ENCODE data around the gene BICD2. TPM values are rescaled to one million over a fixed set of nuclear protein-coding genes. Genes with fewer than 3 reads are reported as not detected.
"Not testable (repeated sequence)": the region's sequence is repeated elsewhere in the genome, so short reads cannot be mapped to it uniquely, and the experiment has no call there.

The BICD2 gene
- 25.8 and 26.2 TPM in 2 replicates for total RNA-seq

DNA sequence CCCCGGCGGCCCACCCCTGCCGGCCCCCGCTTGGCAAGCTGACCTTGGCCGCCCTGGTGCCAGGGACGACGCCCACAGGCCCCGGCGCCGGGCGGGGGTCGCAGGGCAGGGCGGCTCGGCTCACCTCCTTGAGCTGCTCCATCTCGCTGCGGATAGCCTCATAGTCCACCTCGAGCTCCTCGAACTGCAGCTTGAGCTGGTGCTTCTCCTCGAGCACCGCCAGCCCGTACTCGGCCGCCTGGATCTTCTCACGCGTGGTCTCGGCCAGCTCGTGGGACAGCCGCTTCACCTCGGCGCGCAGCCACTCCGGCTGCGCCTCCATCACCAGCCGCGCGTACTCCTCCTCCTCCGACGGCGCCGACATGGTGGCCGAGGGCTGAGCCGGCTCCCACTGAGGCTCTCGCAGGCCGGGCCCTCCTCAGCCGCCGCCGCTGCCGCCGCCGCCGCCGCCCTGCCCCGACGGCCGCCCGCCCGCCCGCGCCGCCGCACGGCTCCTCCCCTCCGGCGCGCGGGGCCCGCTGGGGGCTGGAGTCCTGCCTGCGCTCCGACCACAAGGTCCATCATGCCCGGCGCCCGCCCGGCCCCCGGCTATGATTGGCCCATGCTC lies at the start of gene BICD2:
Gene BICD2, minus strand, starts transcription at position 453 of the 607 bp plus-strand sequence. Its CDS starts 89 bp downstream, at position 364.
- no peak for DNase-seq
- H3K27ac Mint-ChIP-seq, result peak within 1 kb of the TSS; percentile 91
- intact Hi-C loops (cut with micrococcal nuclease), result loop anchor here (2.0 to 5.0 kb wide), 3 partner anchors 47 to 802 kb away; partner anchors contain the start of gene CARD19

DNA sequence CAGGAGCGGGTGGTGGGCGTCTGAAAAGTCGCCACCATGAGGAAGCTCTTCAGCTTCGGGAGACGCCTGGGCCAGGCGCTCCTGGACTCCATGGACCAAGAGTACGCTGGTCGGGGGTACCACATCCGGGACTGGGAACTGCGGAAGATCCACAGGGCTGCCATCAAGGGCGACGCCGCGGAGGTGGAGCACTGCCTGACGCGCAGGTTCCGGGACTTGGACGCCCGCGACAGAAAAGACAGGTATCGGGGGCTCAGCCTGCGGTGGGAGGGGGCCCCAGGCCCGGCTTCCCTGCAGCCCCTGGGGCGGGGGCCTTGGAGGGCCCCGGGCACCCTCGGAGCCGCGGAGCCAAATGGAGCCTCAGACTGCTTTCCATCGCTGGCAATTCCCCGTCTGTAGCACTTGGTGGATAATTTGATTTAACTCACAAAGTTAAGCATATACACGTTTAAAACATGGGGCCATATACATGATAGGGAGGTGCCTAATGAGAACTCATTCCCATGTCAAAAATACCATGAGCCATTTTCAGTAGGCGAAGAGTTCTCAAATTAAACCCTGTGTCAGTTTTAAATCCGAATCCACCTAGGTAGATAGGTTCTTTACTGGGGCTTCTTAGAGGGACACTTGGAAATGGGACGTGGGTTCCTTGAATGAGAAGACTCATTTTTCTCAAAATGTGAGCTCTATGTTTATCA lies 45.1 kb upstream of the BICD2 start:
- Mint-ChIP-seq H3K4me3 (peak overlapping the region; percentile 92), H3K4me1 (peaks cover 14% of the 10 kb centered on the region), H3K27me3 (peaks cover 66% of the 10 kb centered on the region)
- intact Hi-C loops (cut with micrococcal nuclease), result loop anchor here (5.0 to 10.0 kb wide), 2 partner anchors 145 to 1153 kb away; no protein-coding TSS in a partner anchor
- H3K9me3 Mint-ChIP-seq; H3K27ac Mint-ChIP-seq; H3K36me3 Mint-ChIP-seq (ENCODE audit: low read depth): not testable (repeated sequence)
- DNase-seq, result peak; percentile 62

More for the DNA sequence above, at the start of gene BICD2:
- Mint-ChIP-seq H3K36me3 (ENCODE audit: low read depth) (no peaks in the 10 kb centered on the region), H3K4me3 (peak within 1 kb of the TSS; percentile 94), H3K4me1 (peaks cover 39% of the 10 kb centered on the region), H3K27me3 (peaks cover 3% of the 10 kb centered on the region), H3K9me3 (no peaks in the 10 kb centered on the region)

- peak overlapping the region; percentile 92 for H3K4me3 Mint-ChIP-seq
Measured at GRCh38 chr9:92808726-92809451, 44.3 kb upstream of the BICD2 start.

GRCh38 chr9:92807757-92808725 lies 43.4 kb upstream of the BICD2 start:
- Mint-ChIP-seq H3K9me3 (no peaks in the 10 kb centered on the region), H3K27me3 (peaks cover 53% of the 10 kb centered on the region), H3K36me3 (ENCODE audit: low read depth) (no peaks in the 10 kb centered on the region), H3K27ac (no peak overlapping the region), H3K4me1 (peaks cover 13% of the 10 kb centered on the region), H3K4me3 (peak overlapping the region; percentile 43)
- intact Hi-C loops (cut with micrococcal nuclease), result loop anchor here (5.0 to 10.0 kb wide), 2 partner anchors 147 to 1154 kb away; no protein-coding TSS in a partner anchor
- DNase-seq, result peak; percentile 76

More at GRCh38 chr9:92808726-92809451, 44.3 kb upstream of the BICD2 start:
- intact Hi-C loops (cut with micrococcal nuclease), result loop anchor here (5.0 to 10.0 kb wide), 2 partner anchors 146 to 1153 kb away; no protein-coding TSS in a partner anchor
- Mint-ChIP-seq H3K9me3 (no peaks in the 10 kb centered on the region), H3K27ac (peak overlapping the region; percentile 59), H3K4me1 (peaks cover 13% of the 10 kb centered on the region), H3K27me3 (peaks cover 60% of the 10 kb centered on the region), H3K36me3 (ENCODE audit: low read depth) (no peaks in the 10 kb centered on the region)
- DNase-seq, result peak; percentile 89

DNA sequence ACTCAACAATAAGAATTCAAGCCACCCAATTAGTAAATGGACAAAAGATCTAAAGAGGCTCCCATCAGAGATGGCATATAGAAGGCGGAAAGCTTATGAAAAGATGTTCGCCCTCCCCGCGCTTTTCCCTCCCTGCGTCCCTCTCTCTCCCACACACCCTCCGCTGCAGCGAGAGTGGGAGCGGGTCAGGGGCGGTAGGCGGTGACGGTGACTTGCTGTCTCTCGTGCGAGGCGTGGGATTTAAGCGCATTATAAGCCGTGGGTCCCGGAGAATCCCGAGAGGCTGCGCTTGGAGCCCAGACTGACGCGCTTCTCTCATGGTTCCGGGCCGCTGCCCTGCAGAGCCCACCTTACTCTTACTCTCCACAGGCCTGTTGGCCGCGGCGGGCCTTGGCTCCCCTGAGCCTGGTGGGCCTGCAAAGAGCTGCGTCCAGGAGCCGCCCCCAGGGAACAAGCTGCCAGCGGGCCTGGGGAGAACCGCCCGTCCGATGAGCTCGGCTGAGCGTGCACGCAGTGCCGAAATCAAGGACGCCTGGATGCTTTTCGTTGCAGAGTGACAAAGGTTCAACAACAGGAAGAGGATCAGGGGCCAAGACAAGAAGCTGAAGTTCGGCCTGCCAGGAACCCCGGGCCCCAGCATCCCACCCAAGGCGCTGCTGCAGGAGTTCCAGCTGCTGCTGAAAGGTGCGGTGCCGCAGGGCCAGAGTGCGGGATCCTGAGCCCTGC lies 42.6 kb upstream of the BICD2 start:
- intact Hi-C loops (cut with micrococcal nuclease), result loop anchor here (5.0 to 10.0 kb wide), 2 partner anchors 148 to 1155 kb away; no protein-coding TSS in a partner anchor

GRCh38 chr9:92804727-92805126 lies 40.1 kb upstream of the BICD2 start:
- intact Hi-C loops (cut with micrococcal nuclease), result loop anchor here (5.0 to 10.0 kb wide), 2 partner anchors 150 to 1158 kb away; no protein-coding TSS in a partner anchor
- Mint-ChIP-seq H3K9me3 (no peaks in the 10 kb centered on the region), H3K4me1 (peaks cover 17% of the 10 kb centered on the region), H3K4me3 (no peak overlapping the region), H3K36me3 (ENCODE audit: low read depth) (no peaks in the 10 kb centered on the region), H3K27me3 (peaks cover 37% of the 10 kb centered on the region), H3K27ac (no peak overlapping the region)
- peak; percentile 39 for DNase-seq

More for the DNA sequence above, 42.6 kb upstream of the BICD2 start:
- H3K36me3 Mint-ChIP-seq (ENCODE audit: low read depth), result no peaks in the 10 kb centered on the region
- H3K27me3 Mint-ChIP-seq, result peaks cover 50% of the 10 kb centered on the region
- peaks cover 13% of the 10 kb centered on the region for H3K4me1 Mint-ChIP-seq
- peak; percentile 66 for DNase-seq
- peak overlapping the region; percentile 24 for H3K4me3 Mint-ChIP-seq
- H3K9me3 Mint-ChIP-seq, result no peaks in the 10 kb centered on the region
- no peak overlapping the region for H3K27ac Mint-ChIP-seq

DNA sequence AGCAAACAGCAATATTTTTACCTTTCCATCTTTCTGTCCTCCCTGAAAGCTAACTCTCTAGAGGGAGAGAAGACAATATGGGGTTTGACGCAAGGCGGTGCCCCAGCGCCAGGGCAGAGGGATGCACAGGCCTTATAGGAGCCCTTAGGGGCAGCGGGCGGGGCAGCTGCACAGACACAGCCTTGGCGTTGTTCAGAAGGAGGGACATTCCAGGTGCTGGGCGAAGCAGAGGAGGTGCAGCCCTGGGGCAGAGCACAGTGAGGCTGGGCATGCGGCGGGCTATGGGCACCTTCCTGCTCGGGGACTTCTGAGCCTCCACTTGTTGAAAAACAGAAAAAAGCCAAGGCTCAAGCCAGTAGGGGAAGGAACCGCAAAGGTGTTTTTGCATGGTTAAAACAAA lies 33.7 kb upstream of the BICD2 start:
- Mint-ChIP-seq H3K4me1 (peaks cover 8% of the 10 kb centered on the region), H3K4me3 (no peak overlapping the region), H3K27me3 (peaks cover 39% of the 10 kb centered on the region), H3K27ac (no peak overlapping the region), H3K9me3 (no peaks in the 10 kb centered on the region), H3K36me3 (ENCODE audit: low read depth) (no peaks in the 10 kb centered on the region)
- DNase-seq, result no peak
- intact Hi-C loops (cut with micrococcal nuclease), result no loop called here

- intact Hi-C loops (cut with micrococcal nuclease); H3K4me1 Mint-ChIP-seq; H3K4me3 Mint-ChIP-seq; H3K9me3 Mint-ChIP-seq; H3K36me3 Mint-ChIP-seq (ENCODE audit: low read depth); H3K27ac Mint-ChIP-seq; DNase-seq: not testable (repeated sequence)
- H3K27me3 Mint-ChIP-seq, result peaks cover 35% of the 10 kb centered on the region
Measured at GRCh38 chr9:92796337-92796804, 31.7 kb upstream of the BICD2 start.

DNA sequence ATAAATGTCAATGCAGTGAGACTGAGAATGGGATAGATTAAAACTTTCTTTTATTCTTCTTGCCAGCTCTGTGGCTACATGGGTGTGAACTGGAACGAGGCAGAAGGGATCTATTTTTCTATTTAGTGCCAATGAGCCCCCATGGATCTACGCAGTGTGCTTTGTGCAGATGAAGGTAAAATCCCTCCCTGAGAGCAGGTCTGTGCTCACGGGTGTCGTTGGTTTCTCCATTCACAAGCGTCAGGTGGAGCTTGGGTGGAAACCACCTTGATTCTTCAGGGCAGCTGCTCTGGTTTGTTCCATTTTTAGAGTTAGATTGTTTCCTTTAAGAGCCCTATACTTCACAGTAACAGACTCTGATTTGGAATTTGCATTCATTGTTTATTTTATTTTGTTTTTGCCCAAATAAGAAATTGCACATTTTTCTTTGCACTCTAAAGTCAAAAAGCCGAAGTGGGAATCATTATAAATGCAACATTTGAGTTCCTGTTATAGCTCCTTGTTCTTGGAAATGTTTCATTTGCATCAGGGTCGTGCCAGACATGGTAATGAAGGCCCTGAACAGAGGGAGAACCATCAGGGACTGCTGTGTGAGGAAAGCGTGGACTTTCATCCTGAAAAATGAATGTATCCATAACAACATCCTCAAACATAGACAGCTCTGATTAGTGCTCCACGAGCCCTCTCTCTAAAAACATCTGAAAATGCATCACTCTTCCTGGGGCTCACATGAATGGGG lies 31.1 kb upstream of the BICD2 start:
- Mint-ChIP-seq H3K4me1 (peaks cover 12% of the 10 kb centered on the region), H3K27ac (no peak overlapping the region), H3K9me3 (no peaks in the 10 kb centered on the region), H3K36me3 (ENCODE audit: low read depth) (no peaks in the 10 kb centered on the region), H3K4me3 (no peak overlapping the region), H3K27me3 (peaks cover 35% of the 10 kb centered on the region)
- no peak for DNase-seq
- intact Hi-C loops (cut with micrococcal nuclease), result no loop called here

- H3K4me3 Mint-ChIP-seq, result no peak overlapping the region
Measured at GRCh38 chr9:92795000-92795399, 30.4 kb upstream of the BICD2 start.

DNA sequence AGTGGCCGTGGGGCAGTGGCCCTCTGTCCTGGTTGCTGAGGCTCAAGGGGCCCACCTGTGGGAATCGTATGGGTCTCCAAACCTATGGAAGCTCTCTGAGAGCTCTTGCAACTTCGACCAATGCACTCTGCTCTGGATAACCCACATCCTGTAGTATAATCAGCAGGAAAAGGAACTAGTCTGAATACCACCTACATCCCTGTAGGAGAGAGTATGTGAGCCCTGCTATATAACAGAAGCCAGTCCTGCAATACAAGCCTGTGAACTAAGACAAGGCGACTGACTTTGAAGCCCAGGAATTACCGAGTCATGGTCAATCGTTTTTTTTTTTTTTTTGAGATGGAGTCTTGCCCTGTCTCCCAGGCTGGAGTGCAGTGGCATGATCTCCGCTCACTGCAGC lies 29.8 kb upstream of the BICD2 start:
- no peak overlapping the region for H3K4me3 Mint-ChIP-seq
- no peak overlapping the region for H3K27ac Mint-ChIP-seq
- no peak for DNase-seq
- H3K4me1 Mint-ChIP-seq, result peaks cover 10% of the 10 kb centered on the region
- peaks cover 30% of the 10 kb centered on the region for H3K27me3 Mint-ChIP-seq
- no peaks in the 10 kb centered on the region for H3K9me3 Mint-ChIP-seq
- H3K36me3 Mint-ChIP-seq (ENCODE audit: low read depth), result no peaks in the 10 kb centered on the region
- intact Hi-C loops (cut with micrococcal nuclease), result no loop called here

More at GRCh38 chr9:92795000-92795399, 30.4 kb upstream of the BICD2 start:
- peaks cover 14% of the 10 kb centered on the region for H3K4me1 Mint-ChIP-seq
- H3K9me3 Mint-ChIP-seq, result no peaks in the 10 kb centered on the region
- no peak for DNase-seq
- intact Hi-C loops (cut with micrococcal nuclease), result no loop called here
- no peaks in the 10 kb centered on the region for H3K36me3 Mint-ChIP-seq (ENCODE audit: low read depth)
- no peak overlapping the region for H3K27ac Mint-ChIP-seq
- peaks cover 33% of the 10 kb centered on the region for H3K27me3 Mint-ChIP-seq
